Stimulated activated naive CD8-positive, alpha-beta T cell treated with anti-CD3 and anti-CD28 coated beads, Interleukin-15, Interleukin-2, amounts not matched to agents 100 U/mL and 50 U/mL, for 24 hours (primary cell): Measurements from ENCODE around the gene UCK2.

ENCODE experiments used
- ATAC-seq: fragments of 150-1000 bp; cut with Tn5 transposase; one replicate; pipeline ENCODE4 v1.10.0; 2021
- DNase-seq: peaks from one replicate; pipeline ENCODE4 v3.0.0; 2021

UCK2 gene

GRCh38 chr1:165834229-165834628 lies 6.8 kb downstream of the UCK2 start:
- ATAC-seq = no peak
- no peak for DNase-seq

GRCh38 chr1:165834881-165835280 lies 7.5 kb downstream of the UCK2 start:
- ATAC-seq (no peak), DNase-seq (no peak)

- no peak for ATAC-seq
- no peak for DNase-seq
Measured at GRCh38 chr1:165836664-165837482, 9.5 kb downstream of the UCK2 start.

GRCh38 chr1:165837838-165838364 lies 10.5 kb downstream of the UCK2 start:
- no peak for ATAC-seq
- DNase-seq = no peak

- DNase-seq (no peak), ATAC-seq (no peak)
Measured at GRCh38 chr1:165840423-165840822, 13.0 kb downstream of the UCK2 start.

- ATAC-seq = peak; percentile 72
- no peak for DNase-seq
Measured at GRCh38 chr1:165841582-165842017, 14.2 kb downstream of the UCK2 start.

- ATAC-seq (no peak), DNase-seq (no peak)
Measured at GRCh38 chr1:165842023-165842670, 14.7 kb downstream of the UCK2 start.

GRCh38 chr1:165842671-165843129 lies 15.3 kb downstream of the UCK2 start:
- DNase-seq (no peak), ATAC-seq (peak; percentile 76)

- no peak for ATAC-seq
Measured at GRCh38 chr1:165843304-165843703, 15.9 kb downstream of the UCK2 start.

GRCh38 chr1:165844114-165844798 lies 16.8 kb downstream of the UCK2 start:
- ATAC-seq (no peak), DNase-seq (no peak)

More at GRCh38 chr1:165843304-165843703, 15.9 kb downstream of the UCK2 start:
- no peak for DNase-seq

GRCh38 chr1:165844933-165845332 lies 17.5 kb downstream of the UCK2 start:
- ATAC-seq (no peak), DNase-seq (no peak)

GRCh38 chr1:165845569-165845968 lies 18.2 kb downstream of the UCK2 start:
- DNase-seq (no peak), ATAC-seq (no peak)

- DNase-seq (no peak), ATAC-seq (no peak)
Measured at GRCh38 chr1:165845992-165846748, 18.8 kb downstream of the UCK2 start.

- DNase-seq = no peak
- no peak for ATAC-seq
Measured at GRCh38 chr1:165847486-165847885, 20.1 kb downstream of the UCK2 start.

GRCh38 chr1:165849353-165850133 lies 22.1 kb downstream of the UCK2 start:
- no peak for DNase-seq

GRCh38 chr1:165851034-165851658 lies 23.7 kb downstream of the UCK2 start:
- DNase-seq (no peak), ATAC-seq (peak; percentile 59)

More at GRCh38 chr1:165849353-165850133, 22.1 kb downstream of the UCK2 start:
- no peak for ATAC-seq

- no peak for DNase-seq
- ATAC-seq = no peak
Measured at GRCh38 chr1:165852871-165853270, 25.5 kb downstream of the UCK2 start.

GRCh38 chr1:165853528-165854075 lies 26.2 kb downstream of the UCK2 start:
- no peak for ATAC-seq
- no peak for DNase-seq

GRCh38 chr1:165854101-165854845 lies 26.9 kb downstream of the UCK2 start:
- ATAC-seq = no peak
- DNase-seq = no peak
